ENCODE measurements around the gene CDH6. TPM values are rescaled to one million over a fixed set of nuclear protein-coding genes. Genes with fewer than 3 reads are reported as not detected.

The CDH6 gene
- 1.3 TPM for total RNA-seq

- ATAC-seq (peak; percentile 68), DNase-seq (ENCODE audit: low spot score) (no peak)
Observed at GRCh38 chr5:31193591-31194467, at the start of gene CDH6. Gene CDH6, plus strand, starts transcription at chr5:31193686. Its CDS starts 73,788 bp downstream, at chr5:31267474.

DNA sequence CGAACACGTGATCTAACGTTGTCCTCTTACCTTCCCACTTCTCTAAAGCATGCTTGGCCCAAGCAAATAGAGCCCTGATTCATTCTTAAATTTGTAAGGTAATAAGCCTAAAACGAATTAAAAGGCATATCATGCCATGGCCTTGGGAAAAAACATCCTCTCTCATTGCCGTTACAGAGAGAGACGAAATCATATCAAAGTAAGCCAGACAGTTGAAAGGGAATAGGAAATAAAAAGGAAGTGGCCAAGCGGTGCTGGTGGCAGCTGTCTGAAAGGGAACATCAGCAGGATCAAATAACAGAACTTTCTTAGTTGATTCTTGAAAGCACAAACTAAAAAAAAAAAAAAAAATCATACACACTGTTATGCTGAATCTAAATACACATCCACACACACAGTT is 49.1 kb upstream of the CDH6 start:
- DNase-seq (ENCODE audit: low spot score) (no peak), ATAC-seq (no peak)

DNA sequence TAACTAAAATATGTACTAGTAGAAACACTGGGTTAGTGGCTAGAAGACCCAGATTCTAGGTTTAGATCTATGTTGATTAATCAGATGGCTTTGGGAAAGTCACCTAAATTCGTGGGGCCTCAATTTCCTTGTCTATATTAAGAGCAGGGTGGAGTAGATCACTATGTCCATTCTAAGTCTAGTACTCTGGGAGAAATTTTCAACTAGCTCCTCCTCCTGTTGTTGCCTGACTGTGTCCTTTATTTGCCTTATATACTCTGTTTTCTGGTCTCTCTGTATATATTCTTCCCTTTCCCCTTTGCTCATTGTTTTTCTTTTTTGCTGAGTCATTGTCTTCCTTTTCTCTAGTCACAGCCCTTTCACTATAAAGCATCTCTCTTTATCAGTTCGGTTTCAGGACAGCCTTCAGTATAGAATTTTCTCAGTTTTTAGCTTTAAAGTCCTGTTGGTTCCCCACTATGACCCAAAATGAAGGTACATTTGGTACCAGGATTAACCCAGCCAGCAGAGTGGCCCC is 44.5 kb upstream of the CDH6 start:
- ATAC-seq, result no peak
- DNase-seq (ENCODE audit: low spot score), result no peak

DNA sequence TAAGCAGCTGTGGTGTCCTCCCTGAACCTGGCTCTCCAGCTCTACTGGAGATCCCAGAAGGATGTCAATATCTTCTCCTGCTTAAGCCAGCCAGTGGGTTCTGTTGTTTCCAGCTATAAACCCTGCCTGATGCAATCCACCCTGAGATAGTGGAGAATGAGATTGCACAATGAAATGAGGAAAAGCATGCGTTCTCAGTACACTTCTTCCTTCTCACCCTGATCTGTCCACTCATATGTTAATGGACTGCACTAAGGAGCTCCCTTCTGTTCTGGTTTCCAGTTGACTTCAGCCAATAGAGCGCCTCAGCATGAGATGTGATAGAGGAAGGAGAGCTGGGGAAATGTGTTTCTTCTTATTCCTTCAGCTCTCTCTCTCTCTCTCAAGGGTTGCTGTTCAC is 40.0 kb upstream of the CDH6 start:
- ATAC-seq (no peak), DNase-seq (ENCODE audit: low spot score) (no peak)

GRCh38 chr5:31156631-31157160 is 36.8 kb upstream of the CDH6 start:
- DNase-seq (ENCODE audit: low spot score) (no peak), ATAC-seq (no peak)

DNA sequence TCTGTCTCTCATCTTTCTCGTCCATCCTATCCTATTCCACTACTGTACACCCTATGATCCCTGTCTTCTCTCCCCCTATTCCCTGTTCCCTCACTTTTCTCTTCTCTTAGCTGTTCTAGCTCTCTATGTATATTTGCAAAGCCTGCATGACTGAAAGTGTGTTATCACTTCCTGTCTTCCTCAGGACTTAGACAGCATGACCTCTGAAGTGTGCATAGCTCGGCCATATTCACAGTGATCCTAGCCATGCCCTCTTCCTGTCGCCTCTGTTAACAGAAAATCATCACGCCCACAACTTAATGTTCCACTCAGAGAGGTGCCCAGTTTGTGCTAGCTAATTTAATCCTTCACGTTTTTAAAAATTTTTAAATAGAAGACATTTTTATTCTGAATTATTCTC is 35.8 kb upstream of the CDH6 start:
- ATAC-seq, result peak; percentile 29
- DNase-seq (ENCODE audit: low spot score), result no peak

- ATAC-seq, result no peak
- no peak for DNase-seq (ENCODE audit: low spot score)
Observed at GRCh38 chr5:31158686-31159085, 34.8 kb upstream of the CDH6 start.

DNA sequence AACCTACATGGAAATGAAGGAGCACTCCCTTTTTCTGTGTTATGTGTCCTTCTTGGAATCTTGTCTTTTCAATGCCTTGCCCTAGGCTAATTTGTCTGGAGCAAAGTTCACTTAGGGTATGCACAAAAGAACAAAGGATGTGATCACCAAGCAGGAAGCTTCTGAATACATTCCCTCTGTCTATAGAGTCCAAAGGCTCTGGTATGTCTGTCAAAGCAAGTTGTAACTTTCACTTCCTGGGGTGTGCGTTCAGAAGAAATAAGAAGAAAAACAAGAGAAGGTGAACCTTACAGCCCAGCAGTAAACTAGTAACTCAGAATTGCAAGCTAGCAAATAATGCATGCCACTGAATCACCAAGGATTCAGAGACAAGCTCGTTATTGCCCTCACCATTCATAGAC is 31.7 kb upstream of the CDH6 start:
- ATAC-seq (no peak), DNase-seq (ENCODE audit: low spot score) (no peak)

GRCh38 chr5:31165729-31166128 is 27.8 kb upstream of the CDH6 start:
- no peak for DNase-seq (ENCODE audit: low spot score)
- ATAC-seq, result no peak

GRCh38 chr5:31169379-31169778 is 24.1 kb upstream of the CDH6 start:
- no peak for ATAC-seq

GRCh38 chr5:31172881-31173280 is 20.6 kb upstream of the CDH6 start:
- ATAC-seq (no peak), DNase-seq (ENCODE audit: low spot score) (no peak)

More at GRCh38 chr5:31169379-31169778, 24.1 kb upstream of the CDH6 start:
- DNase-seq (ENCODE audit: low spot score), result no peak

- no peak for DNase-seq (ENCODE audit: low spot score)
- ATAC-seq, result no peak
Observed at GRCh38 chr5:31173614-31174013, 19.9 kb upstream of the CDH6 start.

DNA sequence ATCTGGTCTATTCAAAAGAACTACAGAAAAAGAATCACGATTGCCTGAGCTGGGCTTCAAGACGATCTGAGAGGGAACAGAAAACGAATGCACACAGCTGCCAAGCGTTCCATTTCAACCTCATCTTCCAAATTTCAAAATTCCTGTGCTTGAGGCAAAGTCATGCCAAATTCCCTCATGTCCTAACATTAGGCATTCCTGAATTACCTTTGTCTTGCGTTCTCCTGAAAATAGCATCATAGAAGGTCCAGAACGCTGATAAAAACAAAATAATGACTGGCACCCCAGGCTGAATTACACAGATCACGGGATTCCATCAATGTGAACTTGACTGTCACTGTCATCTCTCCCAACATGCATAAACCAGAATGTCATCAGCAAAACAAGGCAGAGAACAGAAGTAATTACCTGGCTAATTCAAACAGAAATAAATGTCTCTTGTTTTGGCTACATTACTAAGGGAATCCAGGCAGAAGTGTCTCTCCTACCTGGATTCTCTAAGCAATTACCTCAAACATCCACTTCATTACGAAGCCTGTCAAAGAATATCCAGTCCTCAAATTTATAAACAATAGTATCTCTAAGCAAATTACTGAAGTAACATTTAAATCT is 12.0 kb upstream of the CDH6 start:
- DNase-seq (ENCODE audit: low spot score), result no peak
- ATAC-seq, result no peak

DNA sequence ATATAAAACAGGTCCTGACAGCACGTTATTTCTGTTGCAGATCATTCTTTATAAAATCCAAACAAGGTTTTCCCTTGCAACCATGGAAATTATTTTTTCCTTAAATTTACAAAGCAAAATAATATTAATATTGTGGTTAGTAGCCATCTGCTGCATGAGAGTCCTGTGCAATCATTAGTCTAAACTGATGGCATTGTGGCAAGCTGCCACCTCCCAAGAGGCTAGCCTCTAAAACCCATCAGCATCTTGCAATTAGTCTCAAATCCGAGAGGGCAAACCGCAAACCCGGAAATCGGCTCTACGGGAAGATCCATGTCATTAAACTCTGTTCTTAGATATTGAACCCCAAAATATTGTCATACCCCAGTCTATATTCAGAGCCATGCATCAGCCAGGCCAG is 11.3 kb upstream of the CDH6 start:
- ATAC-seq (no peak), DNase-seq (ENCODE audit: low spot score) (no peak)

- ATAC-seq (peak; percentile 44), DNase-seq (ENCODE audit: low spot score) (no peak)
Observed at GRCh38 chr5:31185951-31186350, 7.5 kb upstream of the CDH6 start.

DNA sequence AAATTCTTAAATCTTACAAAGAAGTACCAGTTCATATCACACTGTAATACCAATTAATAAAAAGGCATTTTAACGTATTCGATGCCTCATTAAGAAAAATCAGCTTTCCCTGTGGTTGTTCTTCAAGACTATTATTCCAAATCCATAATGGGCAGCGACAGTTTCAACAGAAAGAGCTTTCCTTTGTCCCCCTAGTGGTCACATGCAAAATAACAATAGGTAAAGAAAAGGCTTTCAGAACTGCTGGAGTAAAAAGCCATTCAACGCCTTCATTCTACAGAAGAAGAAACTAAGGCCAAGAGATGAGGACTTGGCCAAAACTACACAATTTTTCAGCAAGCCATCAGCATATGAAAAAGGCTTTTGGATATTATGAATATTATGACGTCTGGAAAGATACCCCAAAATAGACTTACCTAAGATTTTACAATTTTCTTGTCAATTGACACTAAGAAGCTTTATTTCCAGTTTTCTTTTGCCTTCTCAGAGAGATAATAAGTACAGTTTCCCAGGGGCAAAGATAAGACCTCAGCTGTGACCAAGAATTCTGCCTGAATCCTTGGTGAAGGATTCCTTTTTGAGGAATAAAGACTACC is 6.7 kb upstream of the CDH6 start:
- ATAC-seq, result peak; percentile 75
- no peak for DNase-seq (ENCODE audit: low spot score)

DNA sequence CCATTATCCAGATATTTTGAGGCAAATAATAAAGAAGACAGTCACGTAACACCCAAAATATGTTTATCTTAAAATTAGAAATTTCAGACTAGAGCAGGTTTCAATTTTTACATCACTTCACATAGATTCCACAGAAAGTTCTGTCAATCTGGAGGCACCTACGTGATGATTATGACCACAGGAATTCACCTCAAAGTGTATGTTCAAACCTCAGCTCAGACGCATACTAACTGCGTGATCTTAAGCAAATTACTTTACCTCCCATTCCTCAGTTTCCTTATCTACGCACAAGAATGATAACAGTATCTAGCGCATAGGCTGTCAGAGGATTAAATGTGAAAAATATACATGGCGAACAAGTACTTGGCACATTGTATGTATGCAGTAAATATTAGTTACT is 5.9 kb upstream of the CDH6 start:
- DNase-seq (ENCODE audit: low spot score) (no peak), ATAC-seq (no peak)

GRCh38 chr5:31192442-31192841 is 1.0 kb upstream of the CDH6 start:
- no peak for DNase-seq (ENCODE audit: low spot score)
- ATAC-seq, result no peak

DNA sequence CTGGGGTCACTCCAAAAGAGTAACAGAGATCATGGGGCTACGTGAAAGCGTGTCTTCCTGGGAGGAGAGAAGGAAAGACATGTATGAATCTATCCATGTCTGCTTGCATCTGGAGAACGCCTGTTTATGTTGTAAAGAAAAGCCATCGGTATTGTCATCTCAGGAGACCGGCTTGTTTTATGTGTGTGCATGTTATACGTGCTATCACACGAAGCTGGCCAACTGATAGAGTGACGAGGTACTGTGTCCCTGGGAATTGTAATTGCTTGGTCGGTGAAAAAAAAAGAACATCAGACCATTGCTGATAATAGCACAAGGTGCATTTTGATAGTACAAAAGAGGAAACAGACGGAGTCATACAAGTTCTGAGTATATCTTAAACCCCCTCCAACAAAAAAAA is 370 bp upstream of the CDH6 start:
- ATAC-seq (no peak), DNase-seq (ENCODE audit: low spot score) (no peak)

GRCh38 chr5:31194468-31194813 is 955 bp downstream of the CDH6 start:
- peak; percentile 36 for ATAC-seq
- no peak for DNase-seq (ENCODE audit: low spot score)

- DNase-seq (ENCODE audit: low spot score) (no peak), ATAC-seq (peak; percentile 11)
Observed at GRCh38 chr5:31194892-31195555, 1.5 kb downstream of the CDH6 start.
